Islet precursor cell (in vitro differentiated cells): Measurements from ENCODE around the gene IFT20.

Source experiments
- DNase-seq: peaks from one replicate; pipeline ENCODE4 v3.0.0-alpha.2; 2018

IFT20 gene, protein sequence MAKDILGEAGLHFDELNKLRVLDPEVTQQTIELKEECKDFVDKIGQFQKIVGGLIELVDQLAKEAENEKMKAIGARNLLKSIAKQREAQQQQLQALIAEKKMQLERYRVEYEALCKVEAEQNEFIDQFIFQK

DNA sequence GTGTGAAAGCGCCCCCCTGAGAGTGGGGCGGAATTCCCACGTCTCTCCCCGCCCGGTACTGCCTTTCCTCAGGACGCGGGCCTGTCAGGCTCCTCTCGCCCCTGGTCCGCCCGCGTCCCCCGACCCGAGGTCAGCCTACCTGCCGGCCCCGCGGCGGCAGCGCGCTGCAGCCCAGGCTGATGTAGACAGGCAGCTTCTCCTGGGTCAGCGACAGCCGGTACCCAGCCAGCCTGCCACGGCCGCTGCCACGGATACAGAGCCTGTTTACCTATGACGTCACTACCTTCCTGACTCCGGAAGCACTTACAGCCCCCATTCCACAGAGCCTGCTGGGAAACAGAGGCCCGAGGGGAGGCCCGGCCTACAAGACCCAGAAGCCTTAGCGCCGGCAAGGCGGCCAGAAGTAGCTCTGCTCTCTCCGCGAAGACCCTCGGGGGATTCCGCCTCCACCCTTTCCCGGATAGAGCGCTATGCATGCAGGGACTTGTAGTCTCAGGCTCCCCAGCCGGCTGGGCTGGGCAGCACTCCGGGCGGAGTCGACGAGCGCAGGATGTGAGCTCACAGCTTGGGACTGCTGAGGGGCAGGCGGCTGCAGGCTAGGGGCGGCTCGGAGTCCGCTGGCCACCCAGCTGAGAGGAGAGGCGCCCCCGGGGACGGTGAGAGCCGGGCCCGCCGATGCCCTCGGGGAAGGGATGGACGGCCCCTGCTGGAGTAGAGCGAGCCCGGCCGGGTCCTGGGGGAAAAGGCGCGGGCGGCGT, at the start of gene IFT20, which contains the start of gene TNFAIP1:
TSS of gene IFT20 (minus strand) at position 272 of the 758 bp plus-strand sequence. CDS start 3,487 bp downstream, outside the sequence.
TSS of gene TNFAIP1 (plus strand) at position 561 of the 758 bp plus-strand sequence. CDS start 3,761 bp downstream, outside the sequence.
- peak; percentile 100 for DNase-seq

DNA sequence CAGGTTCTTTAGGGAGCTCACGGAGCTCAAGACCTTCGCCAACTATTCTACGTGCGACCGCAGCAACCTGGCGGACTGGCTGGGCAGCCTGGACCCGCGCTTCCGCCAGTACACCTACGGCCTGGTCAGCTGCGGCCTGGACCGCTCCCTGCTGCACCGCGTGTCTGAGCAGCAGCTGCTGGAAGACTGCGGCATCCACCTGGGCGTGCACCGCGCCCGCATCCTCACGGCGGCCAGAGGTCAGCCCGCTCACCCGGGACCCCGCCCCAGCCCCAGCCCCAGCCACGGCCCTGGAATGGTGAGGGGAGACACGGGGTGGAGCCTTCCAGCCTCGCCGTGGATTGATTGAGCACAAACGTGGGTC, 49.7 kb upstream of the IFT20 start:
- peak; percentile 75 for DNase-seq

DNA sequence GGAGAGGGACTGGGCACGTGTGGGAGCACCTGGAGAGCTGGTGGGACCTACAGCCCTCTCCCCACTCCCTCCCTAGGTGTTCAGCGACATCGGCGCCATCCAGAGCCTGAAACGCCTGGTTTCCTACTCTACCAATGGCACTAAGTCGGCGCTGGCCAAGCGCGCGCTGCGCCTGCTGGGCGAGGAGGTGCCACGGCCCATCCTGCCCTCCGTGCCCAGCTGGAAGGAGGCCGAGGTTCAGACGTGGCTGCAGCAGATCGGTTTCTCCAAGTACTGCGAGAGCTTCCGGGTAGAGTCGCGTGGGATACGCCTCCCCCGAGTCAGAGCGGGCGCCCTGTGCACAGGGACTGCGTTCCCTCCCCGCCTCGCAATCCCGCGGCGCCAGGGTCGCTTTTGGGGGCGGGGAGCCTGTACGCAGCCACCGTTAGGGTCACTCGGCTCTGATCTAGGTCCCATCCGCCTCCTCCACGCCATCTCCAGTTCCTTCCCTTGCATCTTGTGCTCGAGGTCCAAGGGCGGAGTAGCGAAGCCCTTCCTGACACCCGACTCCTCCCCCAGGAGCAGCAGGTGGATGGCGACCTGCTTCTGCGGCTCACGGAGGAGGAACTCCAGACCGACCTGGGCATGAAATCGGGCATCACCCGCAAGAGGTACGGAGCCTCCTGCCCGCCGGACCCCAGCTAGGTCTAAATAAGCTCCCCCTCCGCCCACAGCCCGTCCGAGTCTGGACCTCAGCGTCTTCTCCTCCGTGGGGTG, 49.2 kb upstream of the IFT20 start:
- peak; percentile 78 for DNase-seq

DNA sequence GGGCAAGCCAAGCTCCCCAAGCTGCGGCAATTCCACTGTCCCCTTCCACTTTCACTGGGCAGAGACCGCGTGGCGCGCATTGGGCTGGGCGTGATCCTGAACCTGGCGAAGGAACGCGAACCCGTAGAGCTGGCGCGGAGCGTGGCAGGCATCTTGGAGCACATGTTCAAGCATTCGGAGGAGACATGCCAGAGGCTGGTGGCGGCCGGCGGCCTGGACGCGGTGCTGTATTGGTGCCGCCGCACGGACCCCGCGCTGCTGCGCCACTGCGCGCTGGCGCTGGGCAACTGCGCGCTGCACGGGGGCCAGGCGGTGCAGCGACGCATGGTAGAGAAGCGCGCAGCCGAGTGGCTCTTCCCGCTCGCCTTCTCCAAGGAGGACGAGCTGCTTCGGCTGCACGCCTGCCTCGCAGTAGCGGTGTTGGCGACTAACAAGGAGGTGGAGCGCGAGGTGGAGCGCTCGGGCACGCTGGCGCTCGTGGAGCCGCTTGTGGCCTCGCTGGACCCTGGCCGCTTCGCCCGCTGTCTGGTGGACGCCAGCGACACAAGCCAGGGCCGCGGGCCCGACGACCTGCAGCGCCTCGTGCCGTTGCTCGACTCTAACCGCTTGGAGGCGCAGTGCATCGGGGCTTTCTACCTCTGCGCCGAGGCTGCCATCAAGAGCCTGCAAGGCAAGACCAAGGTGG, 46.0 kb upstream of the IFT20 start:
- peak; percentile 91 for DNase-seq

DNA sequence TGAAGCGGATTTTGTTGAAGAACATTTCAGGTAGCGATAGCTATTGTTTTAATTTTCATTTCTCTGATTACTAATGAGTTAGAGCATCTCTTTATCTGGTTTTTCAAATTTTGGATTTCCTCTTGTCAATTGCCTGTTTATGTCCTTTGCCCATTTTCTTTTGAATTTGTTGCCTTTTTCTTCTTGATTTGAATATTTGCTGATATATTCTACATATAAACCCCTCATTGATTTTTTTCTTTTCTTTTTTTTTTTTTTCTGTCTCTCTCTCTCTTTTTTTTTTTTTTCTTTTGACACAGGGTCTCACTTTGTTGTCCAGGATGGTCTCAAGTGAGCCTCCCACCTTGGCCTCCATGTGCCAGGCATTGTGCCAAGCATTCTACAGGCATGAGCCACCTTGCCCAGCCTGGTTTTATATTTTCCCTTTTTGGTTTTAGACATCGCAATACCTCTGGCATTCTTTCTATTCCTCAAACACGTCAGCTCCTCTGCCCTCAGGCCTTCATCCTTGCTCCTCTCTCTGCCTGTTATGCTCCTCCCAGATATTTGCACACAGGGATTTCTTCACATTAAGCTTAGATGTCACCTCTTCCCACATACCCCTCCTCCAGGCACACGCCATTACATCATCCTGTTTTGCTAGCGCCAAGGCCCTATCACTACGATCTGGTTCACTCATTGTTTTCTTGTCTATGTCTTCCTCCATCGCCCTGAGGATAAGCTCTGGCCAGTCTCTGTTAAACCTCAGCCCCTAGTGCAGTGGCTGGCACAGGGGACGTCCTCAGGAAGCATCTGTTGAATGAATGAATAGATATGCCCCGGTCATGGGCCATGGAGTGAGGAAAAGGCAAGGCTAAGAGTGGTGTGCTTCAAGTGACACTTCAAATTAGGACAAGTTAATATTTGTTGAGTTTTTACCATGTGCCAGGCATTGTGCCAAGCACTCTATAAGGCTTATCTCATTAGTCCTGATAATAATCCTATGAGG, 44.8 kb upstream of the IFT20 start:
- peak; percentile 88 for DNase-seq

DNA sequence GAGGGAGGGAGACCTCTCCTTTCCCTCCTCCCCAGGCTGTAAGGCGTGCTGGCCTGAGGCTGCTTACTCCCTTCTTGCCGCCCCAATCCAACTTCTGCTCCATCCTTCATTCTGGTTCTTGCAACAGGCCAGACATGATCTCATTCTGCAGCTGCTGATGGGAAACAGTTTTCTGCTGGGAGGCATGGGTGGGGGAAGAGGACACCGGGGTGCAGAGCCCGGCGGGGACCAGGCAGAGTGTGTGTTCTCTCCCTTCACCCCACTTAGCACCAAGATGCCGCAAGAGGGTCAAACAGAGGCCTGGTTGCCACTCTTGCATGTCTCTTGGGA, 37.6 kb upstream of the IFT20 start:
- peak; percentile 50 for DNase-seq

DNA sequence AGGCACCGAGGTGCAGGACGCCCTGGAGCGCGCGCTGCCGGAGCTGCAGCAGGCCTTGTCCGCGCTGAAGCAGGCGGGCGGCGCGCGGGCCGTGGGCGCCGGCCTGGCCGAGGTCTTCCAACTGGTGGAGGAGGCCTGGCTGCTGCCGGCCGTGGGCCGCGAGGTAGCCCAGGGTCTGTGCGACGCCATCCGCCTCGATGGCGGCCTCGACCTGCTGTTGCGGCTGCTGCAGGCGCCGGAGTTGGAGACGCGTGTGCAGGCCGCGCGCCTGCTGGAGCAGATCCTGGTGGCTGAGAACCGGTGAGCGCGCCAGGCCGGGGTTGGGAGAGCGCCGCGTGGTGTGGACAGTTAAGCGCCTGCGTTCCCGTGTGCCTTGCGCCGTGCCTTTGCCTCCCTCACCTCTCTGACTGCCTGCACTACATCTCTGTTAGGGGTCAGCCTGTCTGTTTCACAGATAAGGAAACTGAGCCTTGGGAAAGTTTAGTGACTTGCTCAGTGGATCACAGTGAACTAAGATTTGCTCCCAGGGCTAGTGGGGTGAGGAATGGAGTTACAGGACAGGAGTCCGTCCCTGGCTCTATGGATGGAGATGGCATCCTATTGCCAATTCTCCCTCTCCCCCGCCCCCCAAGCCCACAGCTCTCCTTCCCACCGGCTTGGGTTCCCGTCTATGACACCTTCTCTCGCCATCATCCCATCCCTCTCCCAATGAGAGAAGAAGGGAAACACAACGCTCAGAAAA, 37.1 kb upstream of the IFT20 start:
- peak; percentile 74 for DNase-seq

DNA sequence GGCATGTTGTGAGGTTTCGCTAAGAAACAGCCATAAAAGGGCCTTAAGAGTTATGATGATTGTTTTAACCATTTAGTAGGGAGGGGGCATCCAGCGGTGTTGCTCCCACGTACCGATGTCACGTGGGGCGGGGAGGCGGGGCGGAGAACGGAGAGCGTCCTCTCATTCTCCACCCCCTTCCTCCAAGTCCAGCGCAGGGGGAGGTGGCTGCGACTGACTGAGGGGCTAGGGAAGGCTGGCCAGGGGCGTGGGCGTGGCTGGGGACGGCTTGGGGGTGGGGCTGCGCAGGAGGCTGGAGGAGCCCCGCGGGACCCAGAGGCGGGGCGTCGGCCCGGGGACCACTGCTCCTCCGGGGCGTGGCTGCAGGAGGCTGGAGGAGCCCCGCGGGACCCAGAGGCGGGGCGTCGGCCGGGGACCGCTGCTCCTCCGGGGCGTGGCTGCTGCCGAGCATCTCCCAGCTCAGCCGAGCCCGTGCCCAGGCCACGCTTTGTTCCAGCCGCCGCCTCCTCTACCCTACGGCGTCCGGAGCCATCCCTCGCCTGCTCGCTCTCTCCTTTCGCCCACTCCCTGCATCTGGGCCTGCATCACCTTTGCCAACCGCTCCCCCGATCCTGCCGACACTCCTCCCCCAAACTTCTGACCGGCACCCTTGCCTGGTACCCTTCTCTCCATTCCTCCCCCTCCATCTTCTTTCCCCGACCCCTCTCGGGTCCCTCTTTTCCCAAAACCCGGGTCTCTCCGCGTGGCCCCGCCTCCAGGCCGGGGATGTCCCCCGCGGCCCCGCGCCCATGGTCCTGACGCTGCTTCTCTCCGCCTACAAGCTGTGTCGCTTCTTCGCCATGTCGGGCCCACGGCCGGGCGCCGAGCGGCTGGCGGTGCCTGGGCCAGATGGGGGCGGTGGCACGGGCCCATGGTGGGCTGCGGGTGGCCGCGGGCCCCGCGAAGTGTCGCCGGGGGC, 36.3 kb upstream of the IFT20 start, which contains the start of gene SARM1:
TSS of gene SARM1 (plus strand) at position 450 of the 958 bp plus-strand sequence. CDS start at position 789, 339 bp downstream.
- DNase-seq = peak; percentile 99

DNA sequence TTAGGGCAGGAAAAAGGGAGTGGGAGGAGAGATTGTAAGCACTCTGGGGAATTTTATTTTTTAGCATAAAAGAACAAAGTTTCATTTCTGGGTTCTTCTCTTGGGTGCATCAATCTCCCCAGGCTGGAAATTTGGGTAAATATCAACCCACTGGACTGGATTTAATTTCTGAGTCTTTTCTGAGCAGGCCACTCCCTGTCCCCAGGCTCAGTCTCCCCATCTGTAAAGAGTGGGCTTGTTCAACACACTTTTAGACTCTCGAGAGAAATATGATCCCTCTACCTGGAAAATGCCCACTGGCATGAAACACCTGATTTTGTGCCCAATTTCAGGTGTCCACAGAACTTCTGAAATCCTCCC, 35.5 kb upstream of the IFT20 start:
- no peak for DNase-seq

DNA sequence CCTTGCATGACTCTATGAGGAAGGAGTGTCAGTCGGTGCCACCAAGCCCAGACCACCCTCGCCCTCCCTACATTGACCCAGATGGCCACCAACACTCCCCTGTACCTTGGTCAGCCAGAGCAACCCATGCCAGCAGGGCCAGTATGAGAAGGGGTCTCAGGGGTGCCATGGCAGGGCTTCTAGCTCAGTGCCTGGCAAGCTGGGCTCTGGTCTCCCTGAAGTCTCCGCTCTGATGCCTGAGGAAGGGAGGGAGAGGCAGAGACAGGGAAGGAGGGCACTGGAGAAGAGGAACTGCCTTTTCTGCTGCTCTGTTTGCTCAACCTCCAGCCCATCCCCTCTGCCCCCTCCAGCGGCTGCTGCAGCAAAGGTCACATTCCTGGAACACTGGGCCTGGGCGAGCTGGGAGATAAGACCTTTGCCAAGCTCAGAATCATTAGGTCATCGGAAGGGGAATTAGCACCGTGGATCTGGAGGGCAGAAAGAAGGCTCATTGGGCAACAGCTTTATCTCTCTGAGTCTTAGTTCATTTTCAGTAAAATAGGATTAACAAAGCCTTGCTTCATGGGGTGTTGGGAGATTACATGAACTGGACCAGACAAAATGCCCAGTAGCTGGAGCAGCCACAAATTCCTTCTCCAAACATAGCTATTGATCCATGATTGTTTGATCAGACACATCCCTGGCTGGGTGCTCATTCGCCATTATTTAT, 34.9 kb upstream of the IFT20 start, which contains the start of gene VTN:
TSS of gene VTN (minus strand) at position 273 of the 709 bp plus-strand sequence. CDS start at position 169, 104 bp downstream.
- peak; percentile 98 for DNase-seq

DNA sequence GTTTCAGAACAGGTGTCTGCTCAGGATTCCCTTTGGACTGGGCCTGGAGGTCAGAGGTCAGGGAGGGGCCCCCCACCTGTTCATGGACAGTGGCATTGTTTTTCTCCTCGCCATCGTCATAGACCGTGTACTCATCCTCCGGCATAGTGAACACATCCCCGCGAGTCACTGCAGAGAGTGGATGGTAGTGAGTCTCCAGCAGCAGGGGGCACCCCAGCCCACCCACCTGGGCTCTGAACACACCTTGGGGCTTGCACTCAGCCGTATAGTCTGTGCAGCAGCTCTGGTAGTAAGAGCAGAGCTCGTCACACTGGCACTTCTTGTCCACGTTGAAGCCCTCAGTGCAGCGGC, 34.4 kb upstream of the IFT20 start:
- no peak for DNase-seq

DNA sequence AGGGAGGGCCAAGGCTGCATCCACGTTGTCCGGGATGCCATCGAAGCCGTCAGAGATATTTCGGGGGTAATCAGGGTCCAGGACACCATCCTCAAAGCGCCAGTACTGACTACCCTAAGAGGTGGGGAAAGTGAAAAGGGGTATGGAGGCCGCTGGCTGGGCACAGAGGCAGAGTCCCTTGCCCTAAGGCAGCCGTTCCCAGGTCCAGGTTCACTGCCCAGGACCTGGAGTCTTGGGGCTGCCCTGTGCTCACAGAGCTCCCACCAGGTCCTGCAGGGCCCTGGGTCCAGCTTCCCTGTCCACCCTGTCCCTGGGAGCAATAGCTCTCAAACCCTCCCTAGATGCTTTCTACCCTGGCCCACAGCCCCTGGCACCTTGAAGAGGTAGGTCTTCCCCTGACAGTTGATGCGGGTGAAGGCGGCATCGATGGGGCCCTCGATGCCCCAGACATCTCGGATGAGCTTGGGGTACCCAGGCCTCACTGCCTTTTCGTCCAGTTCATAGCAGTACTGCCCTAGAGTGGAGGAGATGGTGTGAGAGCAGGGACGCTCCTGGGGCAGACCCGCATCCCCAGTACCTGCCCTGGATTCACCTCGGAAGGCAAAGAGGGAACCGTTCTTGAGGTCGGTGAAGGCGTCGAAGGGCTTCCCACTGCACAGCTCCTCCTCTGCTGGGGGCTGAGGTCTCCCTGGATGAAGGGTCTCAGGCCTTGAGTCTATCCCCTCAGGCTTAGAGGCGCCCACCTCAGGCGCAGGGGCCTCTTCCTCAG, 33.8 kb upstream of the IFT20 start:
- peak; percentile 52 for DNase-seq

DNA sequence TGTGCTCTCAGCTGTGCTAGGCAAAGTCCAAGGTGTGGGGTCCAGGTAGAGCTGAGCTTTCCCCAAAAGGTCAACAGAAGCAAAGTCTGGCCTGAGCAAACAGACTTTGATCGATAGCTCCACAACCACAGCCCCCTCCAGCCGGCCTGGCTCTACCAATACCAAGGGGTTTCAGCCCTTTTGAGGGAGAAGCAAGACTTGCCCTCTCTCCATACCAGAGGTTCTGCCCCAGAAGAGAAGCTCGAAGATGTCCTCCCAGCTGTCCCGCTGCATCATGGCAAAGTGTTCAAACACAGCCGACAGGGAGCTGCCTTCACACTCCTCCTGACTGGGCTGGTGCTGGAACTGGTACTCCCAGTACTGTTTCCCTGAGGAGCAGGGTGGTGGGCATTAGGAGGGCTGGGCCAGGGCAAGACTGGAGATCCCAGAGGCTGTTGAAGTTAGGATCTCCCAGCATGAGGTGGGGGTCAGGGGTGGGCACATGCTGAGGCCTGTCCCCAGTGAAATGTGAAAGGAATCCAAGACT, 33.1 kb upstream of the IFT20 start:
- peak; percentile 54 for DNase-seq

DNA sequence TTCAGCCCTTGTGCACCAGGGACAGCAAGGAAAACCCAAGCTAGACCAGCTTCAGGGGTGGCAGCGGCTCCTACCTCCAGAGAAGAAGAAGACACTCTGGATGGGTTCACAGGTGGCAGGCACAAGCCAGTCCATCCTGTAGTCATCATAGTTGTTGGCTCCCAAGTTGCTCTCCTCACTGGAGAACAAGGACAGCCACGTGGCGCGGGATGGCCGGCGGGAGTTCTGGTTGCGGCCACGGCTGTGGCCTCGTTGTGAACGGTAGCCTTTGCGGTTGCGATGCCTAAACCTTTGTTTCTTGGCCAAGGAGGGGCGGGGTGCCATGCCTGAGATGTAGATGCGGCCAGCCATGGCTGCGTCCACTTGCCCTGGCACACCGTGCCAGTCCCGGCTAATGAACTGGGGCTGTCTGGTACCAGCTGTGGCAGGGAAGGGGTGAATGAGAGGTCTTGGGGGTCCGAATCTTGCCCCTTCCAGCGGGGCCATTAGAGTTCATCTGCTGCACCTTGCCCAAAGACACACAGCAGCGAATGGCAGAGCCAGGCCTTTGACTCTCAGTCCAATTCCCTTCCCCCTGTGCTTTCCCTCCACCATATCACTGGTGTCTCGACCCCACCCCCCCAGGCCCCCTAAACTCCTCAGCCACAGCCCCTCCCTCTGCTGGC, 32.5 kb upstream of the IFT20 start:
- peak; percentile 50 for DNase-seq

DNA sequence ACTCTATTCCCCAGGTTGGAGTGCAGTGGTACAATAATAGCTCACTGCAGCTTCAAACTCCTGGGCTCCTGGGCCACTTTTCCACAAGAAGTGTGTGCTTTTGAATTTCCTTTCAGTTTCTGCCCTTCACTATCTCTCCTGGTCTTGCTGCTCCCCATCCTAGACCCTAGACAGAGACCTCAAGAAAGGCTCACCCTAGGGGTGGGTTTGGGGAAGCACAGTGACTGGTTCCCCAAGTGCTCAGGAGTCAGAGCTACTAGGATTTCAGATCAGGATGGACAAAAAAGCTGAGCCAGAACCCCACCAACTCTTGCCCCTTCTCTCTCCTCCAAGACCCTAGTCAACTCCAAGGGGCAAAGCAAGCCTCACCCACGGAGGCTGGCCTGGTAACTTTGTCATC, 31.3 kb upstream of the IFT20 start:
- DNase-seq = peak; percentile 51

DNA sequence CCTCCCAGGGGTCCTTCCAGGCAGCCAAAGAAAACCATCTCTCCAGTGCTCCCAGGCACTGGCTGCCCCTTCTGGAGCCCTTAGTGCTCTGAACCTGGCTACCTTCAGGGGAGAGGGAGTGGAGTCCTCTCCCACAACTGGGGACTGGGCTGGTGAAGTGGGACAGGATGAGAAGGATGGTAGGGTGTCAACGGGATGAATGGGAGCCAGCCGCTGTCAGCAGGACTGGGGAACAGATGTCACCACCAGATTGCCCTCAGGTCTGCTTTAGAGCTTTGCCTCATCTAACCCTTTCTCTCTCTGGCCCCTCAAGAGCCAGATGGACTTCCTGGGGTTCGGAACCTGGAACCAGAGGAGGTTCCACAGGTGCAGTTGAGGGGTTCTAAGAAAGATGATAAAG, 30.2 kb upstream of the IFT20 start:
- no peak for DNase-seq

DNA sequence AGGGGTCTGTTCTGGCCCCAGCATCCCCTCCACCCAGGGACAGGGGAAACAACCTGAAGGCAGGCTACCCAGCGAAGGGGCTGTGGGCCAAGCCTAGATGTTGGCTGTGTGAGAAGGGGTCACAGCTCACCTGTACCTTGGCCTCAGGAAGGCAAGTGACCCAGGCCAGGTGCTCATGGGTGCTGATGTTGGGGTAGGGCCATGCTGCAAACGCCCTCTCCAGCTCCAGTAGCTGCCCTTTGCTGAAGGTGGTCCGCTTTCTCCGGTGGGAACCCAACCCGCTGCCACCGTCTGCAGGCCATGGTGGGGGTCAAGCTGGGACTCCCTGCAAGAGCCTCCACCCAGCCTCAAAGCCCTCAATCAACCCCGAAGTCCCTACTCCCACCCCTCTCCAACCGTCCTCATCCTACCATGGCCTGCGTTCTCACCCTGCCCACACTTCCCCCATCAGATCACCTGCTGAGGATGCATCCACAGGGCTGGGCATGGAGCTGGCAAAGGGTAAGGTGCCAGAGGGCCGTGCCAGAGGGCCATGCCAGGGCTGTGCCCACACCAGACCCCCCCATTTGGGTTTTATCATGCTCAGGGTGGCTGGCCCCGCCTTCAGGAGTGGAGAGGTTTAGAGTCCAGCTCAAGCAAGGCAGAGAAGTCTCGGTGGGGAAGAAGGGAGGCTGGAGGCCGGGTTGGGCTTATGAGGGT, 29.5 kb upstream of the IFT20 start, which contains the start of gene SEBOX:
TSS of gene SEBOX (minus strand) at position 535 of the 699 bp plus-strand sequence. CDS start at position 487, 48 bp downstream.
- peak; percentile 52 for DNase-seq
